ENCODE data around the gene JHY. TPM values are rescaled to one million over a fixed set of nuclear protein-coding genes. Genes with fewer than 3 reads are reported as not detected.

The JHY gene
- total RNA-seq, 3 donors from 2014 or later: 1.7 to 1.8 (median 1.8) TPM

DNA sequence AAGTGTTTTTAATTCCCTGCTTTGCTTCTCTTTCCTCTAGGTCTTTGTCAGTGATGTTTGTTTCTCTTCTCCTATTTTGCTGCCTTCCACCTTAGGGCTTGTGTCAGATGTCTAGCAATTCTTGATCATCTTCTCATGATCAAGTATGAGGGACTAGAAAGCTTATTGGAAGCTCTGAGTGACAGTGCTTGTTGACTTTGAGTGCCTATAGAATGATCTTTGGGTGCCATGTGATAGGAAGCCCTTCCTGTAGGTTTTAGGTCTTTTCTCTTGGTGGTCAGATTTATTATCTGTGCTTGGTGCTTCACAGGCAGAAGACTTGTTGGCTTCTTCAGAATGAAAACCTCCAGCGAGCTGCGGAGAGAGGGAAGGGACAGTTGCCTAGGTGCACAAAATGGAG lies 56.0 kb downstream of the JHY start:
- Mint-ChIP-seq H3K9me3 (no peaks in the 10 kb centered on the region), H3K27me3 (ENCODE audit: low read depth) (no peaks in the 10 kb centered on the region), H3K4me1 (ENCODE audit: low read depth) (no peaks in the 10 kb centered on the region), H3K36me3 (ENCODE audit: insufficient read depth) (peaks cover 6% of the 10 kb centered on the region), H3K4me3 (no peak overlapping the region)
- DNase-seq: no peak
- ATAC-seq: no peak

DNA sequence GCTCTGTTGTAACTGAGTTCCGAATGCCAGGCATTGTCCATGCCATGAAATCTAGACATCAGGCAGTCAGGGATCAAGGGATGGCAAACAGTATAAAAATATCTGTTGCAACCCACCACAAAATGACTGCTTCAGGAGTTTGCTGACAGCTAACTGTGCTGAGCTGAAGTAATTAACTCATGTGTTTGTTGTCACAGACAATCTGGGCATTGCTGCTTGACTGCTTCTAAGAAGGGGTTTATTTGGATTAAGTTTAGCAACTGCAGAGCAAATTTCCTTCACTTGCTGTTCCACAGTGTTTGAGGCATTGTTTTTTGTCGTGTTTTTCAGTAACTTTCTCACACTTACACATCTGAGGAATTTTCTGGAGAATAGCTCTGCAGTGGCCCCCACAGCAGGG lies 68.7 kb downstream of the JHY start:
- Mint-ChIP-seq H3K4me3 (no peak overlapping the region), H3K27me3 (ENCODE audit: low read depth) (no peaks in the 10 kb centered on the region), H3K9me3 (no peaks in the 10 kb centered on the region), H3K36me3 (ENCODE audit: insufficient read depth) (peaks cover 13% of the 10 kb centered on the region), H3K4me1 (ENCODE audit: low read depth) (no peaks in the 10 kb centered on the region)
- no peak for ATAC-seq
- no peak for DNase-seq

DNA sequence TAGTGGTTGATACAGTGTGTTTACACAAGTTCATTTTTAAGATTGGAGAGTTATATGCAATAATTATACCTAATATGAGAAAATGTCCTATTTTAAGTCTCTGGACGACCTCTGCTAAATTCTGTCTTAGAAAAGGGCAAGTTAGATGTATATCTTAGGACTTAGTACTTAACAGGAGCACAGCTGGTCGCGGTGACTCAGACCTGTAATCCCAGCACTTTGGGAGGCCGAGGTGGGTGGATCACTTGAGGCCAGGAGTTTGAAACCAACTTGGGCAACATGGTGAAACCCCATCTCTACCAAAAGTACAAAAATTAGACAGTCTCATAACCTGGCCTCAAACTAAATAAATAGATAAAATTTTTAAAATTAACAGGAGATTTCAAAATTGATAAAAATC lies 71.9 kb downstream of the JHY start:
- H3K4me1 Mint-ChIP-seq (ENCODE audit: low read depth): no peaks in the 10 kb centered on the region
- H3K4me3 Mint-ChIP-seq: no peak overlapping the region
- no peaks in the 10 kb centered on the region for H3K9me3 Mint-ChIP-seq
- peaks cover 2% of the 10 kb centered on the region for H3K36me3 Mint-ChIP-seq (ENCODE audit: insufficient read depth)
- no peaks in the 10 kb centered on the region for H3K27me3 Mint-ChIP-seq (ENCODE audit: low read depth)
- no peak for ATAC-seq
- no peak for DNase-seq

- H3K36me3 Mint-ChIP-seq (ENCODE audit: insufficient read depth): peaks cover 5% of the 10 kb centered on the region
- DNase-seq: no peak
- no peak overlapping the region for H3K4me3 Mint-ChIP-seq
- ATAC-seq: no peak
- peaks cover 32% of the 10 kb centered on the region for H3K27me3 Mint-ChIP-seq (ENCODE audit: low read depth)
- peaks cover 5% of the 10 kb centered on the region for H3K9me3 Mint-ChIP-seq
- no peaks in the 10 kb centered on the region for H3K4me1 Mint-ChIP-seq (ENCODE audit: low read depth)
Observed at GRCh38 chr11:122963961-122964360, 81.4 kb downstream of the JHY start.

DNA sequence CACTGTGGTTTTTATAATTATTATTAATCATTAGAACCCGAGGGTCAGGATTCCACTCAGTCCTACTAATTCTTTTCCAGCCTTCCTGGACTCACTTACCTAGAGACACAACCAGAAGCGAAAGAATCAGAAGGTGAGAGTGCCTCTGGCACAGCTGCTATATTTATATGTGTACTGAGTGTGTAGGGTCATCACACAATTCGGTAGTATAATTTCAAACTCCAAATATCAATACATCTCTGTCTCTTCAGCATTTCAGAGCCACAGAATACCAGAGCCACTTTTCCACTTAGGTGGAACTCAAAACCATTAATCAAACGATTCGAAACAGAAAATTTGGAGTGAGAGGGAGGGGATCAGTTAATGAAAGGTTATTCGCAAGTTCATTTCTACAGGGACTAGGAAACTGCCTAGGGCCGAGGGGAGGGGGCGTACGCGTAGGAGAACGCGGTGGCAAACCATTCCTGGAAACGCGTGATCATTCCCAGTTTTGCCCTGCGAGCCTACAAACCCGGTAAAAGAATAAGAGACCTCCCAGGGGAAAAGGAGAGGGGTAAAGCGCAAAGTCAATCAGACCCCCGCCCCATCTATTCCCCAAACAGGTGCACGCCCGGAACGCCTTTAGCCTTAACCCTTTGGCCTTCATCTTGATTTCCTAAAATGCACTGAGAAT lies 93.6 kb downstream of the JHY start:
- DNase-seq (no peak), ATAC-seq (no peak)
- Mint-ChIP-seq H3K27me3 (ENCODE audit: low read depth) (peaks cover 73% of the 10 kb centered on the region), H3K36me3 (ENCODE audit: insufficient read depth) (no peaks in the 10 kb centered on the region), H3K4me3 (no peak overlapping the region), H3K9me3 (no peaks in the 10 kb centered on the region), H3K4me1 (ENCODE audit: low read depth) (peaks cover 17% of the 10 kb centered on the region)

DNA sequence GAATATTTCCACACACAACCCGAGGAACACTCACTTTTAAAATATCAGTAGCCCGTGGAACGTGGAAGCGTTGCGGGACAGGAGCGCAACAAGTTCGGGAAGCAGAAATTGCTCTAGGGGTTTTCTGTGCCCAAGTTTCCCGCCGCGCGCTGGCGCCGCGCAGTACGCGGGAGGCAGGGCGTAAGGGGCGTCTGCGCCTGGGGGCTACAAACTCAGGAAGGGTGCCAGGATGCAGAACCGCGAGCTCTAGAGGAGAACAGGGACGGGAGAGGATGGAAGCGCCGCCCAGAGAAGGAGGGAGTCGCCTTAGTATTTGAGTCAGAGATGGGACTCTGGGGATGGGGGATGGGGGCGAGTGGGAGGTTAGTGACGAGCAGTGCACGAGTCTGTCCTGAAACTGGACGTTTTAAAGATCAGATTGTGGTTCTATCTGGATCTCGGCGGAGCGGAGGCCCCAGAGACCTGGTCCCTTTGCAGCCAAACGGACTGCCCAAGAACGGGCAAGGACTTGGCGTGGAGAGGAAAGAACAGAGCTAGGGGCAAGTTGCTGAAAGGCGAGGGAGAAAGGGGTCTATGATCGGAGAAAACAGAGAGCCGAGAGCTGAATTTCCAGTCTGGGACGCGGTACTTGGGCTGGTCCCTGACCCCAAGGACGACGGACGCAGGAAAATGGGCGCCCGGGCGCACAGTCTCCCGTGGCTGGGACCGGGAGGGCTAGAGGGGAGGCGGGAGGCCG lies 94.3 kb downstream of the JHY start:
- no peak for DNase-seq
- peaks cover 79% of the 10 kb centered on the region for H3K27me3 Mint-ChIP-seq (ENCODE audit: low read depth)
- peak in 1 of 2 donors; percentile 28 for ATAC-seq

GRCh38 chr11:122977470-122978298 lies 95.1 kb downstream of the JHY start:
- H3K36me3 Mint-ChIP-seq (ENCODE audit: insufficient read depth): no peaks in the 10 kb centered on the region
- ATAC-seq (peak in 1 of 2 donors; percentile 32), DNase-seq (no peak)
- H3K4me3 Mint-ChIP-seq: no peak overlapping the region
- peaks cover 17% of the 10 kb centered on the region for H3K4me1 Mint-ChIP-seq (ENCODE audit: low read depth)
- H3K27me3 Mint-ChIP-seq (ENCODE audit: low read depth): peaks cover 87% of the 10 kb centered on the region
- no peaks in the 10 kb centered on the region for H3K9me3 Mint-ChIP-seq

More for the DNA sequence above, 94.3 kb downstream of the JHY start:
- Mint-ChIP-seq H3K4me1 (ENCODE audit: low read depth) (peaks cover 17% of the 10 kb centered on the region), H3K36me3 (ENCODE audit: insufficient read depth) (no peaks in the 10 kb centered on the region), H3K4me3 (peak overlapping the region; percentile 50), H3K9me3 (no peaks in the 10 kb centered on the region)

DNA sequence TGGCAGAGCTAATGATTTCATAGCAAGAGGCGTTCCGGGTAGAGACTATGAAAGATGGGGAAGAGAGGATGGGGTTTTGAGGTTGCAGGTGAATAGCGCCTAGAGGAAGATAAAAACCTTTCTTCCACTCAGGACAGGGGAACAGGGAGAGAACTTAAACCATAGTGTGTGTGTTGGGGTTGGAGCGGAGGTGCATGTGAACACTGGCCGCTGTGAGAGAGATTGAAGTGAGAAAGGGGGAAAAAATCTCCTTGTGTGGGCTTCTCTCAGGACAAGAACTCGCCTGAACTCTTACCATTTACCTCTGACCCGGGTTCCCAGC lies 95.7 kb downstream of the JHY start:
- Mint-ChIP-seq H3K36me3 (ENCODE audit: insufficient read depth) (no peaks in the 10 kb centered on the region), H3K9me3 (no peaks in the 10 kb centered on the region), H3K4me3 (no peak overlapping the region), H3K4me1 (ENCODE audit: low read depth) (peaks cover 18% of the 10 kb centered on the region), H3K27me3 (ENCODE audit: low read depth) (peaks cover 92% of the 10 kb centered on the region)
- no peak for DNase-seq
- ATAC-seq: no peak

- Mint-ChIP-seq H3K27me3 (ENCODE audit: low read depth) (peaks cover 93% of the 10 kb centered on the region), H3K9me3 (no peaks in the 10 kb centered on the region), H3K36me3 (ENCODE audit: insufficient read depth) (no peaks in the 10 kb centered on the region), H3K4me1 (ENCODE audit: low read depth) (peaks cover 26% of the 10 kb centered on the region), H3K4me3 (no peak overlapping the region)
- ATAC-seq (no peak), DNase-seq (no peak)
Observed at GRCh38 chr11:122979103-122979814, 96.7 kb downstream of the JHY start.

DNA sequence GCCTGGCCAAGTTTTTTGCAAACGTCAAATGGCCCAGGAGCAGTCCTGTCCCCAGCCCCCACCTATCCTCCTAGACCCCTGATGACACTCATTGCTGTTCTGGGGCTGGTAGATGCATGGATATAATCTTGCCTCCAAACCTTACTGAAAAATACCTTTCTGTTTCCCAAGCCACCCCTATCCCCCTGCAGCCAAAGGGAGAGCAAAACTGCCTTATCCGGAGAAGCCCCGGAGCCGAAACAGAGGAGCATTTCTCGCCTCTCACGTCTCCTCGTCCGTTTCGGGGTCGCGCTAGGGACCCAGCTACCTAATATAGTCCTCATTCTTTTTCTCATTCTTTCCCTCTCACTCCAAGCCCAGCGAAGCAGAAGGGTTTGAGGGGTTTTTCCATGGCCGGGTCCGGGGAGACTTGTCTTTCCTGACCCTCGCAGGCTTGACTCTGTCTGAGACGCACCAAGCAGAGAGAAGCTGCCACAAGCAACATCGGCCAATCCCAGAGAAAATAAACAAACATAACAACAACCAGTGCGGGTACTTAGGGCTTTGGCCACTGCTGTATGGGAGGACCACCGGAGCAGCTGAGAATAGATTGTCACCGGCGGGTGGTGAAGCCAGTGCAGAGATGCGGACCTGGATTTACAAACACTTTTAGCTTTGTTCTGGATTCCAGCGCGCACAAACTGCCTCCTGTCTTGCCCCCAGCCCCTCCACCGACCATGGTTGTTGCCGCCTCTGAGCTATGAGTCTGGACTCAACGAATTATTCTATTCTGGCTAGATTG lies 97.4 kb downstream of the JHY start:
- H3K36me3 Mint-ChIP-seq (ENCODE audit: insufficient read depth): no peaks in the 10 kb centered on the region
- no peak overlapping the region for H3K4me3 Mint-ChIP-seq
- ATAC-seq: no peak
- no peak for DNase-seq
- peaks cover 26% of the 10 kb centered on the region for H3K4me1 Mint-ChIP-seq (ENCODE audit: low read depth)
- H3K9me3 Mint-ChIP-seq: no peaks in the 10 kb centered on the region
- H3K27me3 Mint-ChIP-seq (ENCODE audit: low read depth): peaks cover 90% of the 10 kb centered on the region

DNA sequence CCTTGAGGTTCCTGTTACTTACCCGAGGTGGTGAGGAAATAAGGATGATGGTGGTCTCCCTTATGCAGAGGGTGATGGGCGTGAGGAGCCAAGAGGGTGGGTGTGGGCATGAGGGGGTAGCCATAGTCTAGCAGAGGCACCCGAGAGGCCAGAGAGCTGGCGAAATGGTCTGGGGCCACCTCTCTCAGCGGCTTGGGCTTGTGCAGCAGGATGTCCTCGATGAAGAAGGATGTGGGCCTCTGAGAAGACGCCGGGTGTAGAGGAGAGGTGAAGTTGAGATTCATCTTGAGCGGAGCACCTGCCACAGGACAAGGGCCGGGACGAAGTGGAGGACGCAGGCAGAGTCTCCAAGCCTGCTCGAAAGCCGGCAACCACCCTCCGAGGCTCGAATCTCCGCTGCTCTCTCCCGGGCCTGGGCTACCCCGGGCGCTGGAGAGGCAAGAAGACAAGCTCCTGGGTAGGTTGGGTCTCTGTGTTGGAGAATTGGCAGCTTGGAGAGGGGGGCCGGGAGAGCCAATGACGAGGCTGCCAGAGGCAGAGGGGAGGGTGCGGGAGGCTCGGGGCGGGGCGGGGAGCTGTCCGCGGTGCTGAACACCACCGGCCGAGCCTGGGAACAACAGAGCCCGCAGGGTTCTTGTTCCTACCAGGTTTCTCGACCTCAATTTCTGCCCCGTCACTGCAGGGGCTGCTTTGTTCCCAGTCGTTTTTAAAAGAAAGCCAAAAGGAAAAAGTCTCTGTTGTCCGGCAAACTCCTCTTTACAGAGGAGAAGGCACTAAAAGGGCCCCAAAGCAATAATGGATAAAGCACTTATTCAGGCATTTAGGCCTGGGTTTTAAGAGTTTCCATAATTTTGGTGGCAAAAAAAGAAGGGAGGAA lies 99.1 kb downstream of the JHY start, which contains the start of gene BSX:
Gene BSX (minus strand): TSS at position 447 of the 877 bp plus-strand sequence. CDS start 163 bp downstream, at position 284.
- H3K4me3 Mint-ChIP-seq: no peak within 1 kb of the TSS
- peaks cover 24% of the 10 kb centered on the region for H3K4me1 Mint-ChIP-seq (ENCODE audit: low read depth)
- H3K27me3 Mint-ChIP-seq (ENCODE audit: low read depth): peaks cover 89% of the 10 kb centered on the region
- peak; percentile 32 for DNase-seq
- no peaks in the 10 kb centered on the region for H3K36me3 Mint-ChIP-seq (ENCODE audit: insufficient read depth)
- no peaks in the 10 kb centered on the region for H3K9me3 Mint-ChIP-seq
- ATAC-seq: peak; percentile 58 to 64

DNA sequence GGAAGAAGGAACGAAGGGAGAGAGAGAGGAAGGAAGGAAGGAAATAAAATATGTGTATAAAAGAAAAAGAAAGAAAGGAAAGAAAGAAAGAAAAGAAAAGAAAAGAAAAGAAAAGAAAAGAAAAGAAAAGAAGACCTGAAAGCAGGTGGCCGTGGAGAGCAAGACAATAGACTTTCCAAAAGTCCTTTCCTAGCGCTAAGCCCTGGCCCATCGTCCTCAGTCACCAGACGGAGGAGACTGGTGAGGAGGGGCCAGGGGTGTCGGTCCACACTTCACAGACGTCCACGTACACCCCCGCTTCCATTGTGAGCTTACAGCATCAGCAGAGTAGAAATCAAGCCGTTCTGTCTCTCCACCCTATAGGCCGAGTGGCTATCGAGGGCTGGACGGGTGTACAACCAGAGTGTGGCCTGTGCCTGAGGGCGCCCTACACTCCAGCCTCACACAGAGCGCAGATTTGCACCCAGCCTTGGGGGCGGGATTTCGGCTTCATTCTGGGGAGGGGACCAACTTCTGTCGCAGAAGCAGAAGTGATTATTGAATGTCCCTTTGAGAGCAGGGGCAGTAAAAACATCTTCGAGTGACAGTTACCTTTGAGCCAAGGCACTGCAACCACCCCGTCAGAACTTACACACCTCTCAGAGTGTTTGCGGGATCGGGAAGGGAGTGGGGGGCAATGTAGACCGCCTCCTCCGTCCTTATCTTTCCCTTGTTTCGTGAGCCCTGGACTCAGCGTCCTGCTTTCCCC lies 101.1 kb downstream of the JHY start:
- DNase-seq (no peak), ATAC-seq (no peak)
- peak overlapping the region; percentile 83 for H3K4me3 Mint-ChIP-seq
- peaks cover 10% of the 10 kb centered on the region for H3K4me1 Mint-ChIP-seq (ENCODE audit: low read depth)
- H3K27me3 Mint-ChIP-seq (ENCODE audit: low read depth): peaks cover 84% of the 10 kb centered on the region
- H3K36me3 Mint-ChIP-seq (ENCODE audit: insufficient read depth): no peaks in the 10 kb centered on the region
- no peaks in the 10 kb centered on the region for H3K9me3 Mint-ChIP-seq

Measured in activated T-cell treated with anti-CD3 and anti-CD28 coated beads, Interleukin-2, amount 50 U/mL, for 4 hours (primary cell).